Posterior cingulate gyrus (tissue), 11 donors: ENCODE data around the gene FAM107A.
A peak's percentile ranks its signal among the peaks of the same experiment; 100 is the strongest.

ENCODE experiments used
- DNase-seq, 10 donors: peaks; one replicate each; pipeline versions ENCODE4 v3.0.0 to v3.0.0-alpha.2; 2020 to 2021; ENCODE audit warnings: mixed read lengths in 3 of 10
- intact Hi-C: fragments of 100-400 bp; cut with DNase I; formaldehyde crosslinking; loops from one replicate; pipeline ENCODE4 v1.15.1; 2023

The FAM107A gene, protein sequence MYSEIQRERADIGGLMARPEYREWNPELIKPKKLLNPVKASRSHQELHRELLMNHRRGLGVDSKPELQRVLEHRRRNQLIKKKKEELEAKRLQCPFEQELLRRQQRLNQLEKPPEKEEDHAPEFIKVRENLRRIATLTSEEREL

DNA sequence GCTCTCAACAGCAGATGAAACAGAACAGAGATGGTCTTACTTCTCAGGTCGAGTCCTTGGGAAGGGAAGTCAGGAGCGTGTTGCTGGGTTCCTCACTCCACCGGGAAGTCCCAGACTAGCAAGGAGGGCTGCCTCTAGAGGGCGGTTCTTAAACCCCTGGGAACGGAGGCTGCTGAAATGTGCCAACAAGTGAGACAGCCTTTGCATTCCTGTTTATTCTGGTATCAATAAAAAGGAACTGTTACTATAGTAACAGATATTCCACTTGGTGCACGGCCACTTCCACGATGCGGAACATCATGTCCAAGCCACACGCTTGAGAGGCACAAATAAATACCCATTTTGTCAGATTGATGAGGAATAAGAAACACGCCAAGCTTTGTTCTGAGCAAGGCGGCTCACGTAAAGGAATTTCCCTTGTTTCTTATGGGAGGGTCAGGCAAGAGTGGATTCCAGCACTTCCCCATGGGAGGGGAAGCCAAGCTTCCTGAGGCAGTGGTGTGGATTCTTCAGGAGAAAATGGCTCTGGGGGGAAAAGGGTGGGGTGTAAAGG lies at the start of gene FAM107A:
FAM107A (minus strand) TSS at position 123 of the 553 bp plus-strand sequence. CDS start 7,531 bp downstream, outside the sequence.
- DNase-seq = peak in 9 of 10 donors; percentile 29 to 92 (median 59)
- intact Hi-C loops = no loop called here

DNA sequence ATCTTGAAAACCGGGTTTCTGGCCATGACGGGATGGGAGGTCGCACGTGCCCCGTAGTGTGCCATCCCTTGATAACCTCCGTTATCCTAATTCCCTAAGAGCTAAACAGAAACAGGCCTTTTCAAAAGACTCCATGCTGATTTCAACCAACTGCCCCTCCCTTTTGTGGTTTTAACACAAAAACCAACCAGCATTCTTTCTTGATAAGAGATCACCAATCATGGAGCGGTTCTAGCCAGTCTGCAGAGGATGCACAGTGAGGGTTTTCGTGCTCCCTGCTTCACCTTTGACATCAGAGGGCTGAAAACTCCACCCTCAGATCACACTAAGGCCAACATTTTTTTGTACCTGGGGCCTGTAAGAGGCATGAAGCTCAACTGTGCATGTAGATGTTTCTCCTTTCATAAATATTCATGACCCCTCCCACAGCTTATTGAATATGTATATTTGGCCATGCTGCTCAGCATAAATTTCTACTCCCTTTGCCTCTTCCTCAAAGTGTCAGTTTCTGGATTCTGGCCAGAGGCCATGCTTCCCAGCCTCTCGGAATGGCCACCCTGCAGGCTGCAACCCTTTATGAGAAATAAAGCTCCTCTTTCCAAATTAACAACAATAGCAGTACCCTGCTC lies 48.1 kb upstream of the FAM107A start:
- DNase-seq = peak in 1 of 10 donors; percentile 20
- intact Hi-C loops = loop anchor here (5.0 kb wide), 1 partner anchor 438 kb away; no protein-coding TSS in a partner anchor

DNA sequence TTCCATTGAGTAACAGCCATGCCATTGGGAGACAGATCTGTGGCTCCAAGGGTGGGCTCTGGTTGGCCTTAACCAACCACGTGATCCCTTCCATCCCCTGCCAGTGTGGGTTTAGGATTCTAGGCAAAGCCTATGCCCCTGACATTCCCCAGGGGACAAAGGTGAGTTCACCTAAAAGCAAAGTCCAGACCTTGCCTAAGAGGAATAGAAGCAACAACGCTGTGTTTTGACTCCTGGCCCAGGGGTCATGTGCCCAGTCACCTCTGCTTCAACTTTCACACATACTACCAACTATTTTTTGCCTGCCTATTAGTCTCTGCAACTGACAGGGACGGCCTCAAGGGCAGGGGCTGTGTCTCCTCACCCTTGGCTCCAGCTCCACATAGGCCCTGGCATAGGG lies 47.4 kb upstream of the FAM107A start:
- intact Hi-C loops = no loop called here
- DNase-seq = peak in 1 of 10 donors; percentile 35

DNA sequence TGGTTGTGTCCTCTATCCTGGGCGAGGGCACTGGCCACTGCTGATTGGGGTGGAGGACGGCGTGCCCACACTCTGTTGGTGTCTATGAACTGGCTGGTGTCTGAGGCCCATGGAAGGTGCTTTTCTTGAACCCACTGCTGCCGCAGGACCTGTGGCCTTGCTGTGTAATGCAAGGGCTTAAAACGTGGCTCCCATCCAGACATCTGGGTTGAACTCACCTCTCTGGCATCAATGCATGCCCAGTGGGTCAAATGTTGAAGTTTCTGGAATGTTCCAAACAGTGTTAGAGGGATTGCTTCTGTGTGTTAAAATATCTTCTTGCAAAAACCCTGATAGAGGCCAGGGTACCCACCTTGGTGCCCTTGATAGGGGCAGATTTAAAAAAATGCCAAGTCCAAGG lies 46.8 kb upstream of the FAM107A start:
- intact Hi-C loops = no loop called here
- DNase-seq = no peak

DNA sequence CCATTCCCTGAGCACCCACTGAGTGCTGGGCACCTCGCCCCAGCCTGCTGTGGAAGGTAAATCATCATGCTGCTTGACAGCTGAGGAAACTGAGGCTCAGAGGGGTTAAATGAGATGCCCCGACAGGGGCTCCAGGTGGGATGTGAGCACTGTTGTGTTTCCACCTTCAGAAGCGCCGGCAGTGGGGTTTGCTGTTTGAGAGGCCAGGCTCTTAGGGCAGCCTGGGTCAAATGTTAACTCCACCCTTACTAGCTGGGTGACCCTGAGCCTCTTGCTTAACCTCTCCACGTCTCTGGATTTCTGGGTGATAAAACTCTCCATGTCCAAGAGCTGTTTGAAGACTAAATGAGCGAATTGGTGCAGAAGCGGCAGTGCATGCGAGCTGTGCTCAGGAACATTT lies 46.3 kb upstream of the FAM107A start:
- peak in 1 of 10 donors; percentile 75 for DNase-seq
- intact Hi-C loops = no loop called here

DNA sequence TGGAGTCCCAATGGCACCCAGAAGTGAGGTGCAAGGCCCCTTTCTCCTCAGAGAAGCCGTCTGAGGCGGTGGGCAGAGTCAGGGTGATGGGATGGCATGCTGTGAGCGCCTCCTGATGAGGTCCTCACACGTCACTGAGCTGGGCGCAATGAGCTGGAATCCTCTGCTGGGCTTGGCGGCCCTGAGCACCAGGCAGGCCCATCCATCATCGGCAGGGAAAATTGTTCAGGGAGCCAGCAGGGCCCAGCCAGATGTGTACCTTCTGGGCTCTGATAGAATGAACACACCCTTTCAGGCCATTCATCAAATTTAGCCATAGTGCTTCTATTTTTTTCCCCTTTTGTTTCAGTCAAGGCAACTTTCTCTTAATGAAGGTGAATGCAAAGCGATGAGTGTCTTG lies 45.7 kb upstream of the FAM107A start:
- DNase-seq = peak in 1 of 10 donors; percentile 50
- intact Hi-C loops = no loop called here

DNA sequence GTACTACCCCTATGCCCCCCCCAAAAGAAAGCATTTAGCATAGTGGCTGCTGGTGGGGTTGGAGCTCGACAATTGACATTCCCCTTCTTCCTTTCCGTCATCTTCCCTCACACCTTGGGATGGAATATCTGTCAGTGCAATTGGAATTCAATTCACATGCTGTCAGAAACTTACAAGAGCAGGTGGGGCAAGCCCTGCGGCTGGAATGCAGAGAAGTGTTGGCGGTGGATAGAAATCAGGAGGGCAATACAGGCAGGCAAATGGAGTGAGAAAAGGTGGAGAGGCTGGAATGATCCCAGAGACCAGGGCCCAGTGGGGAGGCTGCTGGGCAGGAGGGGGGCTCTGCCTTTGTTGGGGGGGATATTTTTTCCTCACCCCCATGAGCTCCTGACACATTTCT lies 45.2 kb upstream of the FAM107A start:
- intact Hi-C loops = no loop called here

DNA sequence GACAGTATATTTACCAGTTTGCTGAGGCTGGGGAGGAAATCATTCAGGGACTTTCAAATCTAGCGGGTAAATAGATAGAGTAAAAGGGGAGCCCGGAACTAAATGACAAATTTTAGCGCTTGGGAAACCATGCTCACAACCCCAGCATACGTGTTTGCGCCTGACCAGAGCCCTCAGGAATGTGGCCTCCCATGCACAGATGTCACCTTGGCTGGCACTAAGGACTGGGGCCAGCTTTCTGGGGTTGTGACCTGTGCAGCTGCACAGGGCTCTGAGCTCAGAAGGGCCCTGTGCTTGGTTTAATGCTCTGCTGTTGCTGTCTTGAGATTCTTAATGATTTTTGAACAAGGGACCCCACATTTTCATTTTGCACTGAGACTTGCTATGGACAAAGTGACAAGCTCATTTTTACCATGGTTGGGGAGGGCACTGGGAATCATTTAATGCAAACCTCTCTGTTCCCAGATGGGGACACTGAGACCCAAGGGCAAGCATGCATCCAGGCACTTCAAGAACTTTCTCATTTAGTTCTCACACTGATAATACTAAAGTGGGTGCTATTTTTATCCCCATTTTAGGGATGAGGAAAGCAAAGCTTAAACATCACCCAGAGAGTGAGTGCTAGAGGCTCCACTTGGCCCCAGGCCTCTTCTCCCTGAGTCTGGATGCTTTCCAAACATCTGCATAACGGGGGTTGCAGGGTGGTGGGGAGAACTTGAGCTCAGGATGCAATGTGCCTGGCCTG lies 44.1 kb upstream of the FAM107A start:
- intact Hi-C loops = no loop called here
- DNase-seq = peak in 1 of 10 donors; percentile 74

More for the DNA sequence above, 45.2 kb upstream of the FAM107A start:
- DNase-seq = no peak

DNA sequence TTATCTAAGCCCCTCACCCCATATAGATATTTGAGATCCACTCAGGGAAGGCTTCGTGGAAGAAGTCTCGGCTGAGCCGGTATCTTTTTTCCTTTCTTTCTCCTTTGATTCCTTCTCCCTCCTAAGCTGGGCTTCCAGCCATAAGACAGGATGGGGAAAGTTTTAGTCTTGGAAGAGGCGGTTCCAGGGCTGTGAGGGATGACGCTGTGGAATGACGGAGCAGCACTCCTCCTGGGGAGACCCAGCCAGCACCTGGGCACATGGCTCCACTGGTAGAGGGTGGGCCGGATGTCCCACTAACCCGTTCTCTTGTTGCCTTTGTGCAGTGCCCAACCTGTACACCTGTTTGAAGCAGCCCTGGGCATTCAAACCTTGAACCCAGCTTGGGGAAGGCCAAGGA lies 43.2 kb upstream of the FAM107A start:
- intact Hi-C loops = no loop called here
- peak in 1 of 10 donors; percentile 73 for DNase-seq

DNA sequence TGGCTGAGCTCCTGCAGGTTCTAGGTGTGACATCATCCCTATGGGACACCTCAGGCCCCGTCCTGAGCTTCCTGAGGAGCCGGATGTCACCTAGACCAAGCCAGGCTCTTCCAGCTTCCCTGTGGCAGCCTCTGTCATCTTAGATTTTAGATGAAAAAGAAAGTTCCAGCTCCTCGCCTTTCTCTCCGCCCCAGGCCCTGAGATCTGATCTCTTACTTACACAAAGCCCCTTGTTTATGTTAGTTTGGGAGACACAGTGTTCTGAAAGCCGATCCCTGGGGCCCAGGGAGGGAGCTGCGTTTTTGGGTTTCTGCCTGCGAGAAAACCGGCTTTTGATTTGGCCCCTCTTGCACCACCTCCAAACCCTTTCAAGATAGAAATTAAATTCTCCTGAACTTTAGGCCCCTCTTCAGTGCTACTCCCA lies 40.2 kb upstream of the FAM107A start:
- intact Hi-C loops = no loop called here
- peak in 1 of 10 donors; percentile 79 for DNase-seq

DNA sequence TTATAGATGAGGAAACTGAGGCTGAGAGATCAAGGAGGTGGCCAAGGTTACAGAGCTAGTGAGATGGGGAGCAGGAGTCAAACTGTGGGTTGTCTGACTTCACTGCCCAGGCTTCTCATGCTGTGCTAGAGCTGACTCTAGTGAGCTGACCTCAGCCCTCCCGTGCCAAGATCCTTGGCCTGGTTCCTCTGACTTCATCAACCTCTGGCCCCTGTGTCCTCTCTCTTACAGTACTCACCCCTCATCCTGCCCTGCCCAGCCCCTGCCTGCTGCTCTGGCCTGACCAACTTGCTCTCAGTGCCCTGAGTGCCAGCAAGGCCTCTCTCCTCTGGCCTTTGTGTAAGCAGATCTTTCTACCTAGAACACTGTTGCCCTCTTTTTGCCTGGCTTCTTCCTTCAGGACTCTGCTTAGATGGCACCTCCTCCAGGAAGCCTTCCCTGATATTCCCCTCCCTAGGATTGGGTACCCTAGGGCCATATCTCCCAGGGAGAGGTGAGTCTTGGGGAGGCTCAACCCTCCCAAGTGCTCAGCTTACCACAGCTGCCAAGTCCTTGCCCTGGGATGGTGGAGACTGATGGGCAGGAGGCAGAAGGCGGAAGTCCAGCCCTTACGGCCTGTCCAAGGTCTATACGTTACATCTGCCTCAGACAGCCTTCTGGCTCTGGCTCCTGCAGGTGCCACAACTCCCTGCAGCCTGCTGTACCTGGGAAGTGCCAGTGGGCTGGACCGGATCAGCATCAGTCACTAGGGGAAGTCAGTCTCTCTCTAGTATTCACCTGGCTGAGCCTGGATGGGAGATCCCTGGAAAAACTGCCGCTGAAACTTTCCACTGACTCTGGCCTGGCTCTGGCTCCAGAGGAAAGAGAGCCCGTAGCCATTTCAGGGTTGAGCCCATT lies 36.3 kb upstream of the FAM107A start:
- intact Hi-C loops = no loop called here
- peak in 1 of 10 donors; percentile 51 for DNase-seq

DNA sequence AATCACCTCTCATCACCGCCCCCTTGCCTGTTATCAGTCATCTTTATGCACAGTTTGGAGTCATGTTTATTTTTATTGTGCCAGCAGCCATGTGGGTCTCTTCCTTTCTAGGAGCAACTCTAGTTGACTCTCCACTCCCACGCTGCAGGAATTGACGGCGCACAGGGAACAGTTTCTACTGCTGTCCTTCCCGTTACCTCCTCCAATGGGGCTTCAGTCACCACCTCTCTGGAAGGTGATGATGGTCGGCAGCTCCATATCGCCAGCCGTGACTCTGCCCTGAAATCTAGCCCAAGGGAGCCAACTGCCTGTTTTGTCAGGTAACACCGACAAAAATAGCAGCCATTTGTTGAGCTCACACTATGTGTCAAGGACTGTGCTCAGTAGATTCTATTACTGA lies 35.6 kb upstream of the FAM107A start:
- peak in 1 of 10 donors; percentile 12 for DNase-seq
- intact Hi-C loops = no loop called here

DNA sequence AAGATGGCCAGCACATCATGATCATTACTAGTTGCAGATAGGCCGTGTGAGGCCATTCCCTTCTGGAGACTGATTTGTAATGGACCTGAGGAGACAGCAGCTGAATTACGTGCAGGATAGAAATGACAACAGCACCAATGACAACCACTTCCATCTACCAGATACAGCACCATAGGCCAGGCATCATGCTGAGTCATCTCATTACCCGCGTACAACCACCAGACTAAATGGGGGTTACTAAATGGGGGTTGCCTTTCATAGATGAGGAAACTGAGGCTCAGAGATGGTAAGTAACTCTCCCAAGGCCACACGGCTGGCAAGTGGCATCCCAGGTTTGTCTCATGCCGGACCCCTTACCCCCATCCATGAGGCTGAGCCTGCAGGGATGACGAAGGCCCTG lies 32.8 kb upstream of the FAM107A start:
- intact Hi-C loops = no loop called here
- DNase-seq = peak in 1 of 10 donors; percentile 31

DNA sequence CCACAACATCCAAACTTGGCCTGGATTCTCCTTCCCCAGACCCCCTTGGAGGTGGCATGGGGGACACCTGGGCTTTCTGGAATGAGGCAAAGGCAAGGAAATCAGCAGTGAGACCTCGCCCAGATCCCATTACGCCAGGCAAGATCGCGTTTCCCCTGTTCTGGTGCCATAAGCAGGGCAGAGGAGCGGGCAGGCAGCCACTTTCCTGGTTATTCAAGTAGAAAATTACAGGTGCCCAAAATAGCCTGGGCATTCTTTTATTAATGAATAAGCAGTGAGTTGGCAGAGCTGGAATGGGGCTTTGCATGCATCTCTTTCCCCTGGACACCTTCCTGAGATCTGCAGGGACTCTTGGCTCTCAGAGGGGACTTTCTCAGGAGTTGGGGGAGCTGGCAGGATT lies 31.5 kb upstream of the FAM107A start:
- intact Hi-C loops = no loop called here
- peak in 8 of 10 donors; percentile 22 to 89 (median 64) for DNase-seq

DNA sequence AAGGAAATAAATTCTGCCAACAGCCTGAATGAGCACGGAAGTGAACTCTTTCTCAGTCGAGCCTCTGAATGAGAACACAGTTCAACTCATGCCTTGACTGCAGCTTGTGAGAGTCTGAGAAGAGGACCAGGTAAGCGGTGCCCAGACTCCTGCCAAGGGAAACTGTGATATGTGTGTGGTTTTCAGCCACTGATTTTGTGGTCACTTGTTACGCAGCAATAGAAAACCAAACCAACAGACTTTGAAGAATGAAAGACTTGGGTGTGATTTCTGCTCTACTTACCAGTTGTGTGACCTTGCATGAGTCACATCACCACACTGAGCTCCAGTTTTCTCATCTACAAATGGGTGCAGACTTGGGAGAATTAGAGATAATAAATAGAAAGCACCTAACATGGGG lies 30.6 kb upstream of the FAM107A start:
- no peak for DNase-seq
- intact Hi-C loops = no loop called here

DNA sequence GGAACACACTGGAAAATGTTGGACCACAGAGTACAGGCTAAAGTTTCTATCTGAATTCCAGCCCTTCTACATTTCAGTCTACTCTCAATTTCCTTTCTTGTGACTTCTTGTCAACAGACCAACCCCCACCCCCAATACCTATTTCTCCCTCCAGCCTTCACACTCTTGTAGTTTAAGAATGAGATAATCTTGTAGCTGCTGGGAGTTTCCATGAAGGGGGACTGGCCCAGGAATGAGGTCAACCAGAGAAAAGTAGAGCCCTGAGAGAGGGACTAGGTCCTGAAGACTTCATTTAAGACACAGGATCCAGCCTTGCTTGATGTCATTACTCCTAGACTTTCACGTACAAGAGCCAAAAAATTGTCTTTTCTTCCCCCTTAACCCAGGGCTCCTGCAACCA lies 29.5 kb upstream of the FAM107A start:
- no peak for DNase-seq
- intact Hi-C loops = no loop called here

DNA sequence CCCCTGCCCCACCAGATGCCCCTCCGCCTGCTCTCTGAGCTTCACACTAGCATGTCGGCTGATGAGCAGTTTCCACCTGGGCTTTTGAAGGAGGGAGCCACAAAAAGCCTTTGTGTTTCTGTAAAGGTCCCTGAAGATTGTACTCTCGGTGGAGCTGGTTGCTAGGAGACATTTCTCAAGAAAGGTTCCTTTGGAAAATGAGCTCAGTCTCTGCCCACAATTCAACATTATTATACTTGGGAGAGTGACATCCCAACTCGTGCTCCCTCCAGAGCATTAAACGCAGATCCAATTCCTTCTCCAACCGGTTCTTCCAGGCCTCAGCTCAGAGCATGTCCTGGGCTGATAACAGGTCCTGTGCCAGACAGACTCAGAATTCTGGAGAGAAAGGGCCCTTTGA lies 26.8 kb upstream of the FAM107A start:
- intact Hi-C loops = no loop called here
- peak in 1 of 10 donors; percentile 27 for DNase-seq

DNA sequence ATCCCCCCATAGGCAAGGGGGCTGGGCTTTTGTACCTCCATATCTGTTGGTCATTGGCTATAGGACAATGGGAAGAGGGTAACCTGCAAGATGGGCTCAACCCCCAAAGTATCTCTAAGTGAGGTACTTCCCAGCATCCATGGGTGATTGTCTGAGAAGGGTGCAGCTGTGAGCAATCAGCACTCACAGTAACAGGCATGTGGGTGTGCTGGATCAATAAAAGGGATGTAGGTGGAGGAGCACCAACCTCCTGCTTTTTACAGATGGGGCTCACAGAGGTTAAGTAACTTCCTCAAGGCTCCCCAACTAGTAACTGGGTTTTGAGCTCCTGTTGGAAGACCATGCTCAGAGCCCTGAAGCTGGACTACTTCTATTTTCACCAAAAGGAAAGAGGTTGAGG lies 26.4 kb upstream of the FAM107A start:
- DNase-seq = no peak
- intact Hi-C loops = no loop called here

DNA sequence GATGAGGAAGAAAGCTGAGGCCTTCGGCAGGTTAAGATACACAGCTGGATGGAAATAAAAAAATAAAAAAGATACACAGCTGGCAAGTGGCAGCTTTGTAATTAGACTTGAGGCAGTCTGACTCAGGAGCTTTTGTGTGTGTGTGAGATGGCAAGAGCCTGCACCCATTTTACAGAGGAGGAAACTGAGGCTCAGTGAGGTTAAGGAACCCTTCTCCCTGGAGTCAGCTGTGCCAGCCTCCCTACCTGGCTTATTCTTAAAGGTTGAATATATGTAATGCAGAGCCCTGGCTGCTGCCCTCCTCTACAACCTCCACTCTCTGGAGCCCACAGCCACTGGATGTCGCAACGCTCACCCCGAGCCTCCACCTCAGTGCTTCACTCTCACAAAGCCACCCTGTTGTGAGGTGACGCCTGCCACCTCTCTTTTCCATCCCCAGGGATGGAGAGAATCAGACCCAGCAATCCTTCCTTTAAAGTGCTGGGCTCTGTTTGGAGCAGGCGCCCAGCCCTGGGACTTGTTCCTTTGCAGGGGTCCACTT lies 20.6 kb upstream of the FAM107A start:
- intact Hi-C loops = no loop called here
- DNase-seq = no peak
